Measurements from ENCODE around the gene PEX7. TPM values are rescaled to one million over a fixed set of nuclear protein-coding genes. Genes with fewer than 3 reads are reported as not detected.

The PEX7 gene
- total and polyA plus RNA-seq, 2 of the 8 experiments (the other 6 are each of a cell fraction or from before 2014, with no cell fraction given) = 6.4 to 11.0 TPM

DNA sequence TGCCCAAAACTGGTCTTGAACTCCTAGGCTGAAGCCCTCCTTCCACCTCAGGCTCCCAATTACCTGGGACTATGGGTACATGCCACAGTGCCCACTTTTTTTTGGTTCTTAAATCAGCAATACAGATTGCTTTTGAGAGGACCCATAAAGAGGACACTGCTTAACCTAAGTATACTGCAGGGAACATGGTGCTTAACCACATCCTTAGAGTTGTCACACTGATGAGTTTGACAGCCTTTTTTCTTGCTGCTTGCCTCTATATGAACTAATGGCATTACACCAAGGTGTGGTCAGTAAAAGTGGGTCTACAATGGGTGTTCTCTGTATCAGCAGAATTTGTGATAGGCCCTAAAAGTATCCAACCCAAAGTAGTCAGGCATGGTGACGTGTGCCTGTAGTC is 92.6 kb downstream of the PEX7 start:
- Histone ChIP-seq H4K20me1 (replicated peaks in 1 of 2; ENCODE audit: control insufficient read depth in 1 of 2, insufficient read depth in 2 of 2, low read length in 2 of 2) (no peaks in the 10 kb centered on the region), H3K27ac (ENCODE audit: low read depth, low read length) (no peak overlapping the region), H2BK12ac (ENCODE audit: low read depth, low read length) (no peak overlapping the region), H2BK5ac (ENCODE audit: low read depth, low read length) (no peak overlapping the region), H3K56ac (replicated peaks; ENCODE audit: insufficient read length, low read depth, low read length) (no peak overlapping the region), H3K4me1 (replicated peaks in 1 of 4; ENCODE audit: control insufficient read depth in 3 of 4, insufficient read depth in 4 of 4, low read length in 3 of 4) (no peaks in the 10 kb centered on the region), H3K79me2 (ENCODE audit: control insufficient read depth in 1 of 2, insufficient read depth in 2 of 2, low read length in 2 of 2) (no peaks in the 10 kb centered on the region), H3K79me1 (ENCODE audit: low read depth, low read length) (no peaks in the 10 kb centered on the region), H3K27me3 (replicated peaks in 1 of 4; ENCODE audit: control insufficient read depth in 3 of 4, extremely low read depth in 1 of 4, insufficient read depth in 3 of 4, low read length in 3 of 4) (peaks cover 2 to 7% (median 7%) of the 10 kb centered on the region in 4 experiments; a peak in 4 of 7 replicates), H3K9ac (replicated peaks in 1 of 4; ENCODE audit: extremely low read depth in 1 of 4, low read depth in 3 of 4, low read length in 3 of 4) (no peak overlapping the region), H2BK120ac (replicated peaks; ENCODE audit: low read depth, low read length) (no peak overlapping the region), H3K4ac (replicated peaks; ENCODE audit: insufficient read length, low read depth, low read length) (no peak overlapping the region), H3K36me3 (ENCODE audit: control insufficient read depth in 2 of 4, insufficient read depth in 4 of 4, low read length in 3 of 4) (peaks cover 0 to 2% (median 0%) of the 10 kb centered on the region in 4 experiments; a peak in 1 of 8 replicates), H4K8ac (ENCODE audit: extremely low read depth, insufficient read depth, low read length) (no peak overlapping the region), H3K14ac (ENCODE audit: insufficient read length) (no peak overlapping the region), H3K23me2 (ENCODE audit: low read depth, low read length) (no peaks in the 10 kb centered on the region), H2AFZ (ENCODE audit: low read length) (no peak overlapping the region), H3K23ac (ENCODE audit: insufficient read length) (no peak overlapping the region), H3K4me3 (ENCODE audit: extremely low read depth in 1 of 4, insufficient read depth in 2 of 4, low read depth in 3 of 4, low read length in 4 of 4) (no peak overlapping the region), H4K5ac (ENCODE audit: insufficient read length, low read depth, low read length) (no peak overlapping the region), H2AK5ac (ENCODE audit: low read depth, low read length) (no peak overlapping the region), H4K91ac (replicated peaks; ENCODE audit: insufficient read length, low read length) (no peak overlapping the region), H2BK20ac (ENCODE audit: low read length) (no peak overlapping the region), H3K4me2 (ENCODE audit: insufficient read depth in 1 of 2, low read depth in 2 of 2, low read length in 2 of 2) (no peak overlapping the region), H2BK15ac (ENCODE audit: low read length) (no peak overlapping the region), H3K9me3 (ENCODE audit: insufficient read depth in 2 of 2, low read depth in 1 of 2, low read length in 1 of 2) (no peaks in the 10 kb centered on the region), H3K18ac (ENCODE audit: extremely low read depth, low read length) (no peak overlapping the region)
- 85% methylated on average over 1 of the region's 1 CpG; no CpG with 5 or more reads in 1 of the 2 experiments for WGBS, 2 experiments (ENCODE audit: extremely low coverage in 1 of 2, insufficient coverage in 1 of 2, insufficient read length in 1 of 2, insufficient replicate concordance in 2 of 2, low coverage in 1 of 2, low lambda C conversion rate in 2 of 2, missing lambda C conversion rate in 1 of 2)
- POLR2A ChIA-PET (ENCODE audit: partially characterized antibody) = interaction anchor here (0.5 to 0.8 kb wide), 2 partner anchors 18 to 1359 kb away, joined by 3 to 4 read pairs; no protein-coding TSS in a partner anchor
- no peak for FAIRE-seq
- DNase-seq (ENCODE audit: low read depth in 1 of 2, low spot score in 2 of 2) = no peak
- CTCF ChIA-PET (ENCODE audit: partially characterized antibody) = interaction anchor here (1.1 to 1.2 kb wide), 2 partner anchors 54 to 69 kb away, joined by 3 to 4 read pairs; no protein-coding TSS in a partner anchor
- TF ChIP-seq, protein P1, sequence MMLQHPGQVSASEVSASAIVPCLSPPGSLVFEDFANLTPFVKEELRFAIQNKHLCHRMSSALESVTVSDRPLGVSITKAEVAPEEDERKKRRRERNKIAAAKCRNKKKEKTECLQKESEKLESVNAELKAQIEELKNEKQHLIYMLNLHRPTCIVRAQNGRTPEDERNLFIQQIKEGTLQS (IDR thresholded peaks at IDR 0.05; ENCODE audit: insufficient read depth, low read depth, low read length) = no peak
- TF ChIP-seq NRF1 (IDR thresholded peaks at IDR 0.05; ENCODE audit: low read depth, low read length) = no peak
- no peak for TF ChIP-seq ZNF274 (IDR thresholded peaks at IDR 0.05; ENCODE audit: borderline replicate concordance, extremely low read depth, low read length)

Measured in H1 (cell line).